ENCODE results near the gene ARPIN. TPM values are rescaled to one million over a fixed set of nuclear protein-coding genes. Genes with fewer than 3 reads are reported as not detected.
"Not testable (repeated sequence)": the region's sequence is repeated elsewhere in the genome, so short reads cannot be mapped to it uniquely, and the experiment has no call there.

The ARPIN gene
- total RNA-seq, 1 experiment from 2014 or later, result 30.4 TPM

DNA sequence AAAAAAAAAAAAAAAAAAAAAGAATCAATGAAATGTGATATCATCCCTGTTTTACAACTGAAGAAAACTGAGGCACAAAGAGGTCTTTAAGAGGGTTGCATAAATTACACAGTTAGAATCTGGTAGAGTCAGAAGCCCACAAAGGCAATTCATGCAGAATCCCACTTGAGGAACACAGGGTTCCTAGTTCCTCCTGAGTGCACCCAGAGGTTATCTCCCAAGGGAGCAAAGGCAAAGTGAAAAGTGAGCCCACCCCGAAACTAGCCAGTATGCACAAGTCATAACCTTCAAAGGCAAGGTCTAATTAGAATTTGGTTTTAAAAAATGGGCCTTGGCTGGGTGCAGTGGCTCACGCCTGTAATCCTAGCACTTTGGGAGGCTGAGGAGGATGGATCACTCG is 56.8 kb downstream of the ARPIN start:
- no peak overlapping the region for H3K4me2 ChIP-seq
- H3F3A ChIP-seq (ENCODE audit: insufficient read depth, low read depth), result peaks cover 17% of the 10 kb centered on the region; the same call in 1 of the 2 replicates
- no peaks in the 10 kb centered on the region for H3K79me2 ChIP-seq (ENCODE audit: low read depth)
- no peaks in the 10 kb centered on the region for H3K9me3 ChIP-seq (ENCODE audit: insufficient read depth, low read depth)
- no TSS peak for BruUV-seq (replicated peaks)
- no peak overlapping the region for H3K27ac ChIP-seq
- no peaks in the 10 kb centered on the region for H3K9me2 ChIP-seq (ENCODE audit: insufficient read depth)
- H3K27me3 ChIP-seq (ENCODE audit: insufficient read depth, low read depth), result no peaks in the 10 kb centered on the region
- TF ChIP-seq, protein P1, sequence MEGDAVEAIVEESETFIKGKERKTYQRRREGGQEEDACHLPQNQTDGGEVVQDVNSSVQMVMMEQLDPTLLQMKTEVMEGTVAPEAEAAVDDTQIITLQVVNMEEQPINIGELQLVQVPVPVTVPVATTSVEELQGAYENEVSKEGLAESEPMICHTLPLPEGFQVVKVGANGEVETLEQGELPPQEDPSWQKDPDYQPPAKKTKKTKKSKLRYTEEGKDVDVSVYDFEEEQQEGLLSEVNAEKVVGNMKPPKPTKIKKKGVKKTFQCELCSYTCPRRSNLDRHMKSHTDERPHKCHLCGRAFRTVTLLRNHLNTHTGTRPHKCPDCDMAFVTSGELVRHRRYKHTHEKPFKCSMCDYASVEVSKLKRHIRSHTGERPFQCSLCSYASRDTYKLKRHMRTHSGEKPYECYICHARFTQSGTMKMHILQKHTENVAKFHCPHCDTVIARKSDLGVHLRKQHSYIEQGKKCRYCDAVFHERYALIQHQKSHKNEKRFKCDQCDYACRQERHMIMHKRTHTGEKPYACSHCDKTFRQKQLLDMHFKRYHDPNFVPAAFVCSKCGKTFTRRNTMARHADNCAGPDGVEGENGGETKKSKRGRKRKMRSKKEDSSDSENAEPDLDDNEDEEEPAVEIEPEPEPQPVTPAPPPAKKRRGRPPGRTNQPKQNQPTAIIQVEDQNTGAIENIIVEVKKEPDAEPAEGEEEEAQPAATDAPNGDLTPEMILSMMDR (conservative IDR thresholded peaks at IDR 0.05), result no peak
- TF ChIP-seq EZH2 (IDR thresholded peaks at IDR 0.05; ENCODE audit: low read depth), result no peak
- no peak overlapping the region for H2AFZ ChIP-seq
- H3K36me3 ChIP-seq (ENCODE audit: low read depth), result peaks cover 19% of the 10 kb centered on the region
- DNase-seq, result no peak
- intact Hi-C loops (cut with micrococcal nuclease; ENCODE audit: unreplicated experiment), result no loop called here
- ChIA-PET CTCF (interaction anchor here (0.7 kb wide), 1 partner anchor 123 kb away, joined by 3 read pairs; no protein-coding TSS in a partner anchor), POLR2A (ENCODE audit: unreplicated experiment) (no interaction called here)
- no peak overlapping the region for H3K4me3 ChIP-seq
- no peaks in the 10 kb centered on the region for H3K4me1 ChIP-seq (replicated peaks; ENCODE audit: insufficient read depth)
- no peaks in the 10 kb centered on the region for H4K20me1 ChIP-seq (ENCODE audit: insufficient read depth)

DNA sequence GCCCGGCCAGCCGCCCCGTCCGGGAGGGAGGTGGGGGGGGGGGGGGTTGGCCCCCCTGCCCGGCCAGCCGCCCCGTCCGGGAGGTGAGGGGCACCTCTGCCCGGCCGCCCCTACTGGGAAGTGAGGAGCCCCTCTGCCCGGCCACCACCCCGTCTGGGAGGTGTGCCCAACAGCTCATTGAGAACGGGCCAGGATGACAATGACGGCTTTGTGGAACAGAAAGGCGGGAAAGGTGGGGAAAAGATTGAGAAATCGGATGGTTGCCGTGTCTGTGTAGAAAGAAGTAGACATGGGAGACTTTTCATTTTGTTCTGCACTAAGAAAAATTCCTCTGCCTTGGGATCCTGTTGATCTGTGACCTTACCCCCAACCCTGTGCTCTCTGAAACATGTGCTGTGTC is 57.9 kb downstream of the ARPIN start:
- H3K9me3 ChIP-seq (ENCODE audit: insufficient read depth, low read depth); H3K4me2 ChIP-seq; intact Hi-C loops (cut with micrococcal nuclease; ENCODE audit: unreplicated experiment); POLR2A ChIA-PET (ENCODE audit: unreplicated experiment); CTCF ChIA-PET; H3K9me2 ChIP-seq (ENCODE audit: insufficient read depth); H4K20me1 ChIP-seq (ENCODE audit: insufficient read depth); DNase-seq; H3K27ac ChIP-seq; BruUV-seq (replicated peaks); H3K4me3 ChIP-seq; H3K4me1 ChIP-seq (replicated peaks; ENCODE audit: insufficient read depth); H3K27me3 ChIP-seq (ENCODE audit: insufficient read depth, low read depth); H3K79me2 ChIP-seq (ENCODE audit: low read depth); H2AFZ ChIP-seq: not testable (repeated sequence)
- H3F3A ChIP-seq (ENCODE audit: insufficient read depth, low read depth), result peaks cover 20% of the 10 kb centered on the region; the same call in 1 of the 2 replicates
- peaks cover 14% of the 10 kb centered on the region for H3K36me3 ChIP-seq (ENCODE audit: low read depth)

DNA sequence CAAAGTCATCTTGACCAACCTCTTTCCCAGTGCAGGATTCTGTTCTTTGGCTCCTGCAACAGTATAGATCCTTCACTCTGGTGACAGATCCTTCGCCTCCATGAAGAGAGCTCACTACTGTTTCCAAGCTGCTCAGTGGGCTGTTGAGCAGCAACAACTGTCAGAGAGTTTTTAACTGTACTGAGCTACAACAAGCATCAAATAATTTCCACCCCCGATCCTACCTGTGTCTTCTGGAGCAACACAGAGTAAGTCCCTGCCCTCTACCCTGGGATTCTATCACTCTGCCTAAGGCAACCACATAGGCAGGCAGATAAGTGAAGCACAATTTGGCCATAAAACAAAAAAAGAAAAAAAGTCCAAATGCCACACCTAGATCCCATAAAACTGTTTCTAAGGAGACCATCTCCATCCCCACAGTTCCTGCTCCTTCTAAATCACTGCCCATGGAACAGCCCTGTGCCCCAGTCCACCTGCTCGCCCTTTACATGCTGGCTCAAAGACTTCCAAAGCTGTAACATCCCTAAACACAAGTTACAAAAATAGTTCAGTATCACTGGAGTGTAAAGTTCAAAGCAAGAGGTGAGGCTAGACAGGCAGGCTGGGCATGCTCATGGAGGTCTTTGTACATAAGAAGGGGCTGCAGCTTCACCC is 60.3 kb downstream of the ARPIN start:
- no peak for TF ChIP-seq EZH2 (IDR thresholded peaks at IDR 0.05; ENCODE audit: low read depth)
- TF ChIP-seq, protein P1 (conservative IDR thresholded peaks at IDR 0.05), result no peak
- H3K4me2 ChIP-seq, result no peak overlapping the region
- intact Hi-C loops (cut with micrococcal nuclease; ENCODE audit: unreplicated experiment), result no loop called here

More for the DNA sequence above, 60.3 kb downstream of the ARPIN start:
- H2AFZ ChIP-seq, result no peak overlapping the region
- no peak overlapping the region for H3K27ac ChIP-seq
- no peaks in the 10 kb centered on the region for H4K20me1 ChIP-seq (ENCODE audit: insufficient read depth)
- BruUV-seq (replicated peaks), result no TSS peak
- H3K4me3 ChIP-seq, result no peak overlapping the region
- H3F3A ChIP-seq (ENCODE audit: insufficient read depth, low read depth), result peaks cover 35% of the 10 kb centered on the region; the same call in 1 of the 2 replicates
- no peaks in the 10 kb centered on the region for H3K9me2 ChIP-seq (ENCODE audit: insufficient read depth)
- no peak for DNase-seq
- H3K4me1 ChIP-seq (replicated peaks; ENCODE audit: insufficient read depth), result peaks cover 24% of the 10 kb centered on the region
- no peaks in the 10 kb centered on the region for H3K27me3 ChIP-seq (ENCODE audit: insufficient read depth, low read depth)
- no peaks in the 10 kb centered on the region for H3K79me2 ChIP-seq (ENCODE audit: low read depth)
- H3K9me3 ChIP-seq (ENCODE audit: insufficient read depth, low read depth), result no peaks in the 10 kb centered on the region
- peaks cover 15% of the 10 kb centered on the region for H3K36me3 ChIP-seq (ENCODE audit: low read depth)
- POLR2A ChIA-PET (ENCODE audit: unreplicated experiment), result no interaction called here
- CTCF ChIA-PET, result interaction anchor here (0.6 kb wide), 1 partner anchor 8 kb away, joined by 6 read pairs; no protein-coding TSS in a partner anchor
